K562 (cell line): ENCODE measurements around the gene RSPH1. TPM values are rescaled to one million over a fixed set of nuclear protein-coding genes. Genes with fewer than 3 reads are reported as not detected.

Experiments
- REST ChIP-seq, 2 experiments: fragments of 450-650 bp; formaldehyde crosslinking in 1 of 2; IDR thresholded peaks; 2 replicates each; pipeline versions ENCODE4 v1.4.0 to v1.6.1; 2014 to 2020; ENCODE audit warnings: mild to moderate bottlenecking in 2 of 2, borderline replicate concordance in 1 of 2, low read depth in 1 of 2
- ZBTB11 ChIP-seq, 3 experiments: fragments of 200-800 bp in 1 of 3; fragments of 250-450 bp in 1 of 3; fragments of 450-650 bp in 1 of 3; sonication (Bioruptor Pico) in 1 of 3; sonication (Bioruptor generic) in 1 of 3; formaldehyde crosslinking in 1 of 3; IDR thresholded peaks; 2 replicates each; pipeline versions ENCODE4 v1.6.1 to v1.8.0; 2016 to 2022; ENCODE audit warnings: mild to moderate bottlenecking in 2 of 3, missing genetic modification characterization in 2 of 3, missing compliant biosample characterization in 1 of 3, moderate library complexity in 1 of 3
- polyA plus RNA-seq, 8 experiments: library from polyadenylated mRNA; depleted of rRNA in 4 of 8; stranded (reverse) in 5 of 8; unstranded in 3 of 8; fragments of >200 nt; fragmentation: Nextera tagmentation in 2 of 8; fragmentation: Illumina TruSeq in 1 of 8; extraction: Ambion mirVana in 2 of 8; extraction: Trizol in 1 of 8; gene quantifications; 2 replicates each; pipeline versions ENCODE4 v1.2.1 to v1.2.3, GENCODE V29; 2011 to 2014; ENCODE audit warnings: inconsistent platforms in 1 of 8, missing spikeins in 1 of 8
- total RNA-seq, 7 experiments: library from RNA; depleted of rRNA in 6 of 7; stranded (reverse); fragments of >200 nt in 6 of 7; fragmentation: Illumina TruSeq in 2 of 7; extraction: Trizol in 2 of 7; gene quantifications; 2 replicates each; pipeline versions ENCODE4 v1.2.1 to v1.2.3, GENCODE V29; 2011 to 2021; ENCODE audit warnings: low replicate concordance in 1 of 7
- TF ChIP-seq, protein P1 (sequence below): fragments of 450-650 bp; IDR thresholded peaks from 2 replicates; pipeline ENCODE4 v1.6.1; 2018; ENCODE audit not compliant: partially characterized antibody

RSPH1 gene
- total and polyA plus RNA-seq, 9 of the 15 experiments (the other 6 are each of a cell fraction or from before 2014, with no cell fraction given): 0.17 TPM; not detected in 8

DNA sequence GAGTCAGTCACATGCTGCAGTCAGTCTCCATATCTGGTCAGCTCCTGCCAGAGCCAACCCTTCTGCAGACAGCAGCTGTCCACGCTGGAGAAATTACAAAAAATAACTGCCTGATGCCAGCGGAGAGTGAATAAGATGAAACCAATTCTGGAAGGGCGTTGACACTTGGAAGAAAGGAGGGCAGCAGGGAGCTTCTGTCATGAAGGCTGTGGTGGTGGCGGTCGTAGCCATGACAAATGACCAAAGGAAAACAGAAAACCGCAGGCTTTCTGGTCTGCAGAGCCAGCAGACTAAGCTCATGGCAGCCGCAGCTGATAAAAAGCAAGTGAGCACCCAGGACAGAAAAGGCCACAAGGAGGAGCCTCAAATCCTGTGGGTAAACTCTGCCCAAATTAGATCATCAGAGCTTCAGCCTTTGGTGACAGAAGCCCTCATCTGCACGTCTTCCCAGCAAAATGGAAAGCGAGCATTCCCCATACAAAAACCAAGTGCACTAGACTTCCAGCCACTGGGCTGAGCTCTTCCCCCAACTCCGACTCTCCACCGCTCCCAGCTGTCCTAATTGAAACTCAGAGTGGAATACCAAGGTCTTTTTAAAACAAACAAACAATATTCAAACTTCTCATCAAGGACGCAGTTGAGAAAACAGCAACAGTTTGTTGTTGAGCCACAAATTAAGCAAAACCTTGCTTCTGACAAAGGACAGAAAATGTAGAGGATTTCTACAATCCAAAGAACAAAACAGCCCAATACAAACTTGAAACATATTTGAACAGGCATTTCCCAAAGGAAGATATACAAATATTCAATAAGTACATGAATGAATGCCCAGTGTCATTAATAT is 28.7 kb downstream of the RSPH1 start (continued):
- TF ChIP-seq REST (IDR thresholded peaks at IDR 0.05; ENCODE audit: borderline replicate concordance) (peak; percentile 64; the same call in 1 of the 2 replicates), REST (CRISPR knock-in tag; IDR thresholded peaks at IDR 0.05; ENCODE audit: low read depth) (no peak), ZBTB11 (CRISPR knock-in tag; IDR thresholded peaks at IDR 0.05) (no peak)
- TF ChIP-seq, protein P1, sequence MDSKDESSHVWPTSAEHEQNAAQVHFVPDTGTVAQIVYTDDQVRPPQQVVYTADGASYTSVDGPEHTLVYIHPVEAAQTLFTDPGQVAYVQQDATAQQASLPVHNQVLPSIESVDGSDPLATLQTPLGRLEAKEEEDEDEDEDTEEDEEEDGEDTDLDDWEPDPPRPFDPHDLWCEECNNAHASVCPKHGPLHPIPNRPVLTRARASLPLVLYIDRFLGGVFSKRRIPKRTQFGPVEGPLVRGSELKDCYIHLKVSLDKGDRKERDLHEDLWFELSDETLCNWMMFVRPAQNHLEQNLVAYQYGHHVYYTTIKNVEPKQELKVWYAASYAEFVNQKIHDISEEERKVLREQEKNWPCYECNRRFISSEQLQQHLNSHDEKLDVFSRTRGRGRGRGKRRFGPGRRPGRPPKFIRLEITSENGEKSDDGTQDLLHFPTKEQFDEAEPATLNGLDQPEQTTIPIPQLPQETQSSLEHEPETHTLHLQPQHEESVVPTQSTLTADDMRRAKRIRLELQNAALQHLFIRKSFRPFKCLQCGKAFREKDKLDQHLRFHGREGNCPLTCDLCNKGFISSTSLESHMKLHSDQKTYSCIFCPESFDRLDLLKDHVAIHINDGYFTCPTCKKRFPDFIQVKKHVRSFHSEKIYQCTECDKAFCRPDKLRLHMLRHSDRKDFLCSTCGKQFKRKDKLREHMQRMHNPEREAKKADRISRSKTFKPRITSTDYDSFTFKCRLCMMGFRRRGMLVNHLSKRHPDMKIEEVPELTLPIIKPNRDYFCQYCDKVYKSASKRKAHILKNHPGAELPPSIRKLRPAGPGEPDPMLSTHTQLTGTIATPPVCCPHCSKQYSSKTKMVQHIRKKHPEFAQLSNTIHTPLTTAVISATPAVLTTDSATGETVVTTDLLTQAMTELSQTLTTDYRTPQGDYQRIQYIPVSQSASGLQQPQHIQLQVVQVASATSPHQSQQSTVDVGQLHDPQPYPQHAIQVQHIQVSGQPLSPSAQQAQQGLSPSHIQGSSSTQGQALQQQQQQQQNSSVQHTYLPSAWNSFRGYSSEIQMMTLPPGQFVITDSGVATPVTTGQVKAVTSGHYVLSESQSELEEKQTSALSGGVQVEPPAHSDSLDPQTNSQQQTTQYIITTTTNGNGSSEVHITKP: no peak
